SK-N-SH (cell line): ENCODE measurements around the gene NOTCH1. TPM values are rescaled to one million over a fixed set of nuclear protein-coding genes. Genes with fewer than 3 reads are reported as not detected.

Source experiments
- CTCF ChIA-PET: fragments of 300-600, 350-600 bp; formaldehyde crosslinking; extraction: SDS; loops from one replicate; lab custom pipeline; 2021; lab: Yijun Ruan, JAX
- POLR2A ChIA-PET: fragments of 350-600 bp; sonication (Branson Sonifier 250); formaldehyde crosslinking; extraction: SDS; loops from one replicate; lab custom pipeline; 2020; ENCODE audit warnings: antibody characterized with exemption, inconsistent platforms; lab: Yijun Ruan, JAX
- DNase-seq: peaks from one replicate; pipeline ENCODE4 v3.0.0; 2012
- H2AFZ ChIP-seq: fragments of 200-600 bp; sonication (generic); 2 replicates; pipeline ENCODE4 v1.8.1; 2016; ENCODE audit warnings: antibody characterized with exemption, mild to moderate bottlenecking, low read depth
- H3F3A ChIP-seq: fragments of 200-600 bp; sonication (generic); replicated peaks from 2 replicates; pipeline ENCODE3; 2016; ENCODE audit warnings: antibody characterized with exemption, mild to moderate bottlenecking; ENCODE audit not compliant: insufficient read depth
- H3K27ac ChIP-seq, 2 experiments: fragments of 200-500 bp in 1 of 2; fragments of 200-600 bp in 1 of 2; sonication (Bioruptor generic) in 1 of 2; sonication (generic), shearing (Covaris generic) in 1 of 2; 2 replicates each; pipeline versions ENCODE4 v1.5.1 to v1.6.1; 2014 to 2016; ENCODE audit warnings: low read depth in 2 of 2, inconsistent platforms in 1 of 2, low read length in 1 of 2, mild to moderate bottlenecking in 1 of 2, mixed read lengths in 1 of 2
- H3K27me3 ChIP-seq: fragments of 200-600 bp; sonication (generic), shearing (Covaris generic); 2 replicates; pipeline ENCODE4 v1.6.1; 2016; ENCODE audit warnings: mixed run types; ENCODE audit not compliant: insufficient read depth
- H3K36me3 ChIP-seq, 2 experiments: fragments of 200-500 bp in 1 of 2; fragments of 200-600 bp in 1 of 2; sonication (Bioruptor generic) in 1 of 2; sonication (generic) in 1 of 2; replicated peaks in 1 of 2; 2 replicates each; pipeline versions ENCODE3 to v1.5.1; 2014 to 2016; ENCODE audit warnings: low read length in 1 of 2, mild to moderate bottlenecking in 1 of 2; ENCODE audit not compliant: insufficient read depth in 2 of 2, control insufficient read depth in 1 of 2
- H3K4me1 ChIP-seq, 2 experiments: fragments of 200-500 bp in 1 of 2; fragments of 200-600 bp in 1 of 2; sonication (Bioruptor generic) in 1 of 2; sonication (generic), shearing (Covaris generic) in 1 of 2; 2 replicates each; pipeline versions ENCODE4 v1.5.1 to v1.6.1; 2014 to 2016; ENCODE audit warnings: low read depth in 1 of 2, low read length in 1 of 2, mixed run types in 1 of 2; ENCODE audit not compliant: insufficient read depth in 2 of 2, control insufficient read depth in 1 of 2
- H3K4me2 ChIP-seq: fragments of 200-600 bp; sonication (generic), shearing (Covaris generic); 2 replicates; pipeline ENCODE4 v1.6.1; 2017; ENCODE audit warnings: mixed run types
- H3K4me3 ChIP-seq, 2 experiments: fragments of 200-500 bp in 1 of 2; fragments of 200-600 bp in 1 of 2; sonication (Bioruptor generic) in 1 of 2; sonication (generic), shearing (Covaris generic) in 1 of 2; 2 replicates each; pipeline versions ENCODE4 v1.5.1 to v1.8.1; 2014 to 2016; ENCODE audit warnings: low read depth in 2 of 2, inconsistent platforms in 1 of 2, low read length in 1 of 2, mild to moderate bottlenecking in 1 of 2, mixed read lengths in 1 of 2, moderate library complexity in 1 of 2
- H3K79me2 ChIP-seq: fragments of 200-600 bp; sonication (generic); 2 replicates; pipeline ENCODE4 v1.8.1; 2017; ENCODE audit warnings: mild to moderate bottlenecking; ENCODE audit not compliant: insufficient read depth
- H3K9ac ChIP-seq: fragments of 200-600 bp; sonication (generic); 2 replicates; pipeline ENCODE4 v1.6.1; 2017; ENCODE audit warnings: mixed run types
- H3K9me2 ChIP-seq: fragments of 200-600 bp; sonication (generic); 2 replicates; pipeline ENCODE4 v1.6.1; 2017; ENCODE audit warnings: mixed run types
- H3K9me3 ChIP-seq: fragments of 200-600 bp; sonication (generic); 2 replicates; pipeline ENCODE4 v1.6.1; 2017; ENCODE audit warnings: mixed run types, mild to moderate bottlenecking, moderate library complexity
- H4K20me1 ChIP-seq: fragments of 200-600 bp; sonication (generic); 2 replicates; pipeline ENCODE4 v1.6.1; 2017; ENCODE audit warnings: mild to moderate bottlenecking, mixed run types; ENCODE audit not compliant: insufficient read depth
- CHD2 ChIP-seq: fragments of 150-350 bp; IDR thresholded peaks from 2 replicates; pipeline ENCODE4 v1.6.1; 2018; ENCODE audit warnings: low read length; ENCODE audit not compliant: partially characterized antibody
- FOSL2 ChIP-seq: IDR thresholded peaks from 2 replicates; pipeline ENCODE4 v1.4.0; 2012; ENCODE audit warnings: low read depth, mild to moderate bottlenecking, moderate library complexity, borderline replicate concordance
- MXI1 ChIP-seq: IDR thresholded peaks from 2 replicates; pipeline ENCODE4 v1.6.1; 2012; ENCODE audit warnings: mild to moderate bottlenecking, low read depth, low read length, improper control_type of control experiment
- PBX3 ChIP-seq: IDR thresholded peaks from 2 replicates; pipeline ENCODE4; 2012
- POLR2AphosphoS5 ChIP-seq: IDR thresholded peaks from 2 replicates; pipeline ENCODE4 v1.6.1; 2012; ENCODE audit warnings: low read depth, low read length
- RAD21 ChIP-seq: IDR thresholded peaks from 2 replicates; pipeline ENCODE4 v1.6.1; 2012; ENCODE audit warnings: mild to moderate bottlenecking, low read length
- SIN3A ChIP-seq: IDR thresholded peaks from 2 replicates; pipeline ENCODE4 v1.6.1; 2012; ENCODE audit warnings: low read depth, mild to moderate bottlenecking, low read length, moderate library complexity, borderline replicate concordance
- TAF1 ChIP-seq: IDR thresholded peaks from 2 replicates; pipeline ENCODE4 v1.6.1; 2012; ENCODE audit warnings: low read depth, mild to moderate bottlenecking, low read length, moderate library complexity, borderline replicate concordance
- TCF12 ChIP-seq: IDR thresholded peaks from 2 replicates; pipeline ENCODE4 v1.4.0; 2012
- YY1 ChIP-seq: IDR thresholded peaks from 2 replicates; pipeline ENCODE4 v1.4.0; 2012; ENCODE audit warnings: low read depth, mild to moderate bottlenecking
- ZBTB33 ChIP-seq: IDR thresholded peaks from 2 replicates; pipeline ENCODE4 v1.4.0; 2012; ENCODE audit warnings: low read depth, borderline replicate concordance
- WGBS: methylation state at CpG from one replicate; pipeline ENCODE4 v1.1.6; 2017; ENCODE audit warnings: low lambda C conversion rate; 5-methylcytosine and 5-hydroxymethylcytosine counted together
- polyA plus RNA-seq, 3 experiments: library from polyadenylated mRNA; depleted of rRNA; stranded (reverse); fragments of >200 nt; gene quantifications; 2 replicates each; pipeline ENCODE4 v1.2.3, GENCODE V29; 2012
- TF ChIP-seq, protein P1 (sequence below): fragments of 150-350 bp; IDR thresholded peaks from 2 replicates; pipeline ENCODE4 v1.6.1; 2017; ENCODE audit warnings: antibody characterized with exemption, low read length, low read depth, borderline replicate concordance
- TF ChIP-seq, protein P2 (sequence below): IDR thresholded peaks from 2 replicates; pipeline ENCODE4 v1.4.0; 2012; ENCODE audit warnings: low read depth, borderline replicate concordance
- TF ChIP-seq, protein P3 (sequence below): fragments of 200-600 bp; sonication (generic); IDR thresholded peaks from 2 replicates; pipeline ENCODE4 v1.6.1; 2017; ENCODE audit warnings: antibody characterized with exemption, mild to moderate bottlenecking, moderate library complexity

Gene NOTCH1
- polyA plus RNA-seq, 1 of the 3 experiments (the other 2 are of a cell fraction): 6.6 TPM

- Histone ChIP-seq H3K27me3 (no peaks in the 10 kb centered on the region), H3K79me2 (no peaks in the 10 kb centered on the region), H3K9ac (no peak overlapping the region), H3K9me2 (no peaks in the 10 kb centered on the region), H3K4me2 (no peak overlapping the region), H4K20me1 (no peaks in the 10 kb centered on the region), H2AFZ (no peak overlapping the region), H3K4me3 (no peak overlapping the region), H3K36me3 (peaks cover 3 to 60% of the 10 kb centered on the region in 2 experiments), H3K9me3 (no peaks in the 10 kb centered on the region), H3K27ac (no peak overlapping the region), H3K4me1 (no peaks in the 10 kb centered on the region), H3F3A (no peaks in the 10 kb centered on the region)
- TF ChIP-seq RAD21: no peak
- TF ChIP-seq FOSL2: no peak
- no peak for TF ChIP-seq TCF12
- TF ChIP-seq, protein P1, sequence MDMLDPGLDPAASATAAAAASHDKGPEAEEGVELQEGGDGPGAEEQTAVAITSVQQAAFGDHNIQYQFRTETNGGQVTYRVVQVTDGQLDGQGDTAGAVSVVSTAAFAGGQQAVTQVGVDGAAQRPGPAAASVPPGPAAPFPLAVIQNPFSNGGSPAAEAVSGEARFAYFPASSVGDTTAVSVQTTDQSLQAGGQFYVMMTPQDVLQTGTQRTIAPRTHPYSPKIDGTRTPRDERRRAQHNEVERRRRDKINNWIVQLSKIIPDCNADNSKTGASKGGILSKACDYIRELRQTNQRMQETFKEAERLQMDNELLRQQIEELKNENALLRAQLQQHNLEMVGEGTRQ: no peak
- no peak for TF ChIP-seq POLR2AphosphoS5
- TF ChIP-seq, protein P2, sequence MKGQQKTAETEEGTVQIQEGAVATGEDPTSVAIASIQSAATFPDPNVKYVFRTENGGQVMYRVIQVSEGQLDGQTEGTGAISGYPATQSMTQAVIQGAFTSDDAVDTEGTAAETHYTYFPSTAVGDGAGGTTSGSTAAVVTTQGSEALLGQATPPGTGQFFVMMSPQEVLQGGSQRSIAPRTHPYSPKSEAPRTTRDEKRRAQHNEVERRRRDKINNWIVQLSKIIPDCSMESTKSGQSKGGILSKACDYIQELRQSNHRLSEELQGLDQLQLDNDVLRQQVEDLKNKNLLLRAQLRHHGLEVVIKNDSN: no peak
- no peak for TF ChIP-seq PBX3
- DNase-seq: no peak
- ChIA-PET POLR2A (no interaction called here), CTCF (interaction anchor here (0.6 to 2.3 kb wide), 3 partner anchors 10 to 129 kb away, joined by 3 to 8 read pairs (median 4); no protein-coding TSS in a partner anchor)
- WGBS: 86% methylated on average over 18 of the region's 38 CpGs
These were observed 43.7 kb downstream of the NOTCH1 start for GRCh38 chr9:136502196-136502595.

- no peaks in the 10 kb centered on the region for H3K79me2 ChIP-seq
- 92% methylated on average over 13 of the region's 23 CpGs for WGBS
- POLR2A ChIA-PET: no interaction called here
These were observed 44.2 kb downstream of the NOTCH1 start for GRCh38 chr9:136501686-136502085.

More at GRCh38 chr9:136501686-136502085, 44.2 kb downstream of the NOTCH1 start:
- no peaks in the 10 kb centered on the region for H3K9me2 ChIP-seq
- H4K20me1 ChIP-seq: no peaks in the 10 kb centered on the region
- no peaks in the 10 kb centered on the region for H3K27me3 ChIP-seq
- no peak overlapping the region for H3K9ac ChIP-seq
- H3K9me3 ChIP-seq: no peaks in the 10 kb centered on the region
- H3K36me3 ChIP-seq: peaks cover 3 to 55% of the 10 kb centered on the region in 2 experiments
- no peaks in the 10 kb centered on the region for H3K4me1 ChIP-seq
- H3F3A ChIP-seq: no peaks in the 10 kb centered on the region
- no peak overlapping the region for H3K27ac ChIP-seq
- H3K4me2 ChIP-seq: no peak overlapping the region
- no peak overlapping the region for H3K4me3 ChIP-seq
- DNase-seq: no peak
- CTCF ChIA-PET: interaction anchor here (0.6 to 2.3 kb wide), 3 partner anchors 10 to 130 kb away, joined by 3 to 8 read pairs (median 4); no protein-coding TSS in a partner anchor
- no peak for TF ChIP-seq TAF1
- TF ChIP-seq ZBTB33: no peak
- TF ChIP-seq RAD21: no peak
- TF ChIP-seq FOSL2: no peak
- TF ChIP-seq SIN3A: no peak
- TF ChIP-seq YY1: no peak
- no peak for TF ChIP-seq MXI1
- TF ChIP-seq CHD2: no peak
- TF ChIP-seq, protein P3, sequence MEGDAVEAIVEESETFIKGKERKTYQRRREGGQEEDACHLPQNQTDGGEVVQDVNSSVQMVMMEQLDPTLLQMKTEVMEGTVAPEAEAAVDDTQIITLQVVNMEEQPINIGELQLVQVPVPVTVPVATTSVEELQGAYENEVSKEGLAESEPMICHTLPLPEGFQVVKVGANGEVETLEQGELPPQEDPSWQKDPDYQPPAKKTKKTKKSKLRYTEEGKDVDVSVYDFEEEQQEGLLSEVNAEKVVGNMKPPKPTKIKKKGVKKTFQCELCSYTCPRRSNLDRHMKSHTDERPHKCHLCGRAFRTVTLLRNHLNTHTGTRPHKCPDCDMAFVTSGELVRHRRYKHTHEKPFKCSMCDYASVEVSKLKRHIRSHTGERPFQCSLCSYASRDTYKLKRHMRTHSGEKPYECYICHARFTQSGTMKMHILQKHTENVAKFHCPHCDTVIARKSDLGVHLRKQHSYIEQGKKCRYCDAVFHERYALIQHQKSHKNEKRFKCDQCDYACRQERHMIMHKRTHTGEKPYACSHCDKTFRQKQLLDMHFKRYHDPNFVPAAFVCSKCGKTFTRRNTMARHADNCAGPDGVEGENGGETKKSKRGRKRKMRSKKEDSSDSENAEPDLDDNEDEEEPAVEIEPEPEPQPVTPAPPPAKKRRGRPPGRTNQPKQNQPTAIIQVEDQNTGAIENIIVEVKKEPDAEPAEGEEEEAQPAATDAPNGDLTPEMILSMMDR: no peak
- TF ChIP-seq, all 33 proteins: peak for 0
- no peak overlapping the region for H2AFZ ChIP-seq
